Mesothelial cell of epicardium (in vitro differentiated cells): ENCODE results near the gene KLK6. TPM values are rescaled to one million over a fixed set of nuclear protein-coding genes. Genes with fewer than 3 reads are reported as not detected.

Experiments used
- DNase-seq, 2 experiments: peaks; one replicate each; pipeline ENCODE4 v3.0.0; 2021; ENCODE audit warnings: low spot score in 2 of 2; ENCODE audit not compliant: unreplicated experiment in 2 of 2
- H3K27ac Mint-ChIP-seq: 2 replicates; pipeline ENCODE4 v1.8.0; 2021; ENCODE audit warnings: mixed read lengths
- H3K27me3 Mint-ChIP-seq: 2 replicates; pipeline ENCODE4 v1.8.0; 2021; ENCODE audit warnings: low read depth, mixed read lengths
- H3K36me3 Mint-ChIP-seq: 2 replicates; pipeline ENCODE4 v1.8.0; 2021; ENCODE audit warnings: mixed read lengths
- H3K4me1 Mint-ChIP-seq: 2 replicates; pipeline ENCODE4 v1.8.0; 2021; ENCODE audit warnings: mixed read lengths
- H3K4me3 Mint-ChIP-seq: 2 replicates; pipeline ENCODE4 v1.8.0; 2021; ENCODE audit warnings: mild to moderate bottlenecking, moderate library complexity, mixed read lengths
- H3K9me3 Mint-ChIP-seq: 2 replicates; pipeline ENCODE4 v1.8.0; 2021; ENCODE audit warnings: mixed read lengths
- CTCF ChIP-seq: fragments of 200-600 bp; sonication (generic); IDR thresholded peaks from one replicate; pipeline ENCODE4 v1.5.0; 2021; ENCODE audit warnings: antibody characterized with exemption; ENCODE audit not compliant: unreplicated experiment
- total RNA-seq: library from RNA; stranded (reverse); gene quantifications from 3 replicates; pipeline ENCODE4 v1.2.1, GENCODE V29; 2021

KLK6 gene
- total RNA-seq, 1 donor from 2014 or later = 15.4 TPM

DNA sequence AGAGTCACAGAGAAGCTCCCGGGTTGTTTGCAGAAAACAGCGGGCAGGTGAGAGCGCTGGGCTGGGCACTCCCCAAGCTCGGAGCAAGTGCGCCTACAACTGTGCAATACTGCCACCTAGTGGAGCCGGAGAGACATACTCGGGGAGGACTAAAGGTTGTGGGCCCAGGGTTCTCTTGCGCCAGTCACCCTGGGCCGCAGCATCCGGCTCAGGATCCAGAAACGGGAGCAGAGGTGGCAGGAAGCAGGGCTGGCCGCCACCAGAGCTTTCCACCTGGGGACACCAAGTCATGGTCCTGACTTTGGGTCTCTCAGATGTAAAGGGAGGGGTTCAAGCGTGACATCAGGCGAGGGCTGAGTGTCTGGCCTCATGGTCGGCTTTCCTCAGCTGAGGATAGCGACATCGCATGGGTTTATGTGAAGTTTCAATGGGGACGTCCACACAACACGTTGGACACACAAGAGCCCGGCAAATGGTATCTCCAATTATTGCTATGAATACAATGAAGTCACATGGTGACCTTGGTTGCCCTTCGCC is 47.0 kb downstream of the KLK6 start:
- peak; percentile 94 for TF ChIP-seq CTCF
- DNase-seq = peak; percentile 65 to 83
- no peak overlapping the region for H3K4me3 Mint-ChIP-seq
- peaks cover 71% of the 10 kb centered on the region for H3K27me3 Mint-ChIP-seq
- H3K9me3 Mint-ChIP-seq = no peaks in the 10 kb centered on the region
- peaks cover 7% of the 10 kb centered on the region for H3K4me1 Mint-ChIP-seq
- H3K27ac Mint-ChIP-seq = no peak overlapping the region
- no peaks in the 10 kb centered on the region for H3K36me3 Mint-ChIP-seq

DNA sequence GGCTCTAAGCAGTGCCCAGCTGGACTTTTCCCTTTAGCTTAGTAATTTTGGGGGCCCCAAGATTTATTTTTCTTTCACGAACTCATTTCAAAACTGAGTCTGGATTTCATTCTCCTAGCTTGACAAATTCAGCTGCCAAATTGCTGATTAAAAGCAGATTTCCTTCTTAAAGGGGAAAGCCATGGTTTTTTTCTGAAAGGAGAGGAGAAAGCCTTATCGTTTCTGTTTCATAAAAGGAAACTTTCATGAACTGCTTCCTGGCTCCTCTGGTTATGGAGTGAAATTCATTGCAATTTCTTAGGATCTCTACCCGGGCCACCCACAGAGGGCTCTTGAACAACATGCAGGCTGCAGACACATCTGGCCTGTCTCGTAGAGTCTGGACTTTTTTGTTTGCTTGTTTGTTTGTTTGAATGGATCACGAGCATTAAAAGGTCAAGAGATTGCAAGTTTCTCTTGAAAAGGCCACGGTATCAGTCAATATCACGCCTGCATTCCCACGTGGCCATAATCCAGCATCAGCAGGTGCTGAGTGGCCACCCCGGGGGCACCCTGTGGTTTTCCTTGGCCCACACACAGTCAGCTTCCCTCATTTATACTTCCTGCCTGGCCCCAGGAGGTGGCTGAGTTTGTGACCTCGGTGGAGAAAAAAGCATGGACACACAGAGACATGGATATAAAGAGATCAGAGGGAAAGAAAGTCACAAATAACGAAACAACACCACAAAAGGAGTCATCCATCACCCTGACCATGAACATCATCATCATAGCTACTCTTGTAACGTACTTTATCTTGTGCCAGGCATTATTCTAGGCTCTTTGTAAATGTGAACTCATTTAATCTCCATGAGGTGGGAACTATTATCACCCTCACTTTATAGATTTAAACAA is 47.7 kb downstream of the KLK6 start:
- H3K27me3 Mint-ChIP-seq = peaks cover 73% of the 10 kb centered on the region
- no peaks in the 10 kb centered on the region for H3K9me3 Mint-ChIP-seq
- no peak for TF ChIP-seq CTCF
- peaks cover 7% of the 10 kb centered on the region for H3K4me1 Mint-ChIP-seq
- H3K4me3 Mint-ChIP-seq = no peak overlapping the region
- no peak overlapping the region for H3K27ac Mint-ChIP-seq
- no peak for DNase-seq
- H3K36me3 Mint-ChIP-seq = no peaks in the 10 kb centered on the region

- TF ChIP-seq CTCF = no peak
- H3K27ac Mint-ChIP-seq = no peak overlapping the region
- H3K36me3 Mint-ChIP-seq = no peaks in the 10 kb centered on the region
- no peak overlapping the region for H3K4me3 Mint-ChIP-seq
- H3K9me3 Mint-ChIP-seq = no peaks in the 10 kb centered on the region
- H3K27me3 Mint-ChIP-seq = peaks cover 40% of the 10 kb centered on the region
- DNase-seq = no peak
- H3K4me1 Mint-ChIP-seq = no peaks in the 10 kb centered on the region
Observed at GRCh38 chr19:50916069-50916468, 53.3 kb downstream of the KLK6 start.

GRCh38 chr19:50912727-50913716 is 56.4 kb downstream of the KLK6 start:
- H3K4me1 Mint-ChIP-seq = peaks cover 5% of the 10 kb centered on the region
- no peak overlapping the region for H3K27ac Mint-ChIP-seq
- no peak for TF ChIP-seq CTCF
- no peak overlapping the region for H3K4me3 Mint-ChIP-seq
- no peak for DNase-seq
- H3K27me3 Mint-ChIP-seq = peaks cover 16% of the 10 kb centered on the region
- H3K36me3 Mint-ChIP-seq = no peaks in the 10 kb centered on the region
- H3K9me3 Mint-ChIP-seq = no peaks in the 10 kb centered on the region

DNA sequence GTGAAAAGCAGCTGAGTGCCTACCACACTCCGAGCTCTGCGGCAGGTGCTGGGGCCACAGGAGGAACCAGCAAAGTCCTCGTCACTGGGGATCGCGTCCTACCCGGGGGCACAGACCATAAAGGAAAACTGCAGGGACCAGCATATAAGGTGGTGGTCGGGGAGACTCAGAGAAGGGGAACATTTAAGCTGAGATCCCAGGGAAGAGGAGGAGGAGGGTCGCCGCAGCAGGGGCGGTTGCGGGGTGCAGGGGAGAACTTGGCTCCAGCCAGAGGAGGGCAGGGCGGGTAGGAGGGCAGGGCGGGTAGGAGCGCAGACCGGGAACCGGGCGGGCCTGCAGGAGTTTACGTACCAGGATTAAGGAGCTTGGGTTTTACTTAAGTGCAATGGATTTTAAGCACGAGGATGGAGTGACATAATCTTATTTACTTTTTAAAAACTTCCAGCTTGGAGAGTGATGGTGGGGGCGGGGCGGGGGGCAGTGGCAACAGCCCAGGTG is 57.2 kb downstream of the KLK6 start:
- H3K4me3 Mint-ChIP-seq = no peak overlapping the region
- DNase-seq = no peak
- no peak for TF ChIP-seq CTCF
- H3K4me1 Mint-ChIP-seq = peaks cover 5% of the 10 kb centered on the region
- H3K36me3 Mint-ChIP-seq = no peaks in the 10 kb centered on the region
- no peaks in the 10 kb centered on the region for H3K9me3 Mint-ChIP-seq
- H3K27me3 Mint-ChIP-seq = peaks cover 9% of the 10 kb centered on the region
- no peak overlapping the region for H3K27ac Mint-ChIP-seq
